ENCODE measurements around the gene ARL15.
"Not testable (repeated sequence)": the region's sequence is repeated elsewhere in the genome, so short reads cannot be mapped to it uniquely, and the experiment has no call there.

ARL15 gene

GRCh38 chr5:54084696-54085095 lies 225.7 kb downstream of the ARL15 start:
- no peaks in the 10 kb centered on the region for H3K9me3 ChIP-seq (ENCODE audit: control insufficient read depth in 1 of 2, low read length in 2 of 2)
- H3K27me3 ChIP-seq (ENCODE audit: low read depth, low read length): no peaks in the 10 kb centered on the region

GRCh38 chr5:54083851-54084250 lies 226.5 kb downstream of the ARL15 start:
- H3K4me1 ChIP-seq (ENCODE audit: control insufficient read depth in 1 of 2, insufficient read depth in 2 of 2, low read length in 2 of 2): no peaks in the 10 kb centered on the region
- no peaks in the 10 kb centered on the region for H3K27me3 ChIP-seq (ENCODE audit: low read depth, low read length)
- no peak overlapping the region for H3K27ac ChIP-seq (ENCODE audit: low read length)
- H3K36me3 ChIP-seq (ENCODE audit: control insufficient read depth in 1 of 2, insufficient read depth in 2 of 2, low read length in 2 of 2): no peaks in the 10 kb centered on the region
- H3K4me3 ChIP-seq (ENCODE audit: low read depth in 1 of 2, low read length in 2 of 2): no peak overlapping the region
- H3K9me3 ChIP-seq (ENCODE audit: control insufficient read depth in 1 of 2, low read length in 2 of 2): no peaks in the 10 kb centered on the region

More at GRCh38 chr5:54084696-54085095, 225.7 kb downstream of the ARL15 start:
- Histone ChIP-seq H3K27ac (ENCODE audit: low read length) (no peak overlapping the region), H3K4me3 (ENCODE audit: low read depth in 1 of 2, low read length in 2 of 2) (no peak overlapping the region), H3K36me3 (ENCODE audit: control insufficient read depth in 1 of 2, insufficient read depth in 2 of 2, low read length in 2 of 2) (no peaks in the 10 kb centered on the region), H3K4me1 (ENCODE audit: control insufficient read depth in 1 of 2, insufficient read depth in 2 of 2, low read length in 2 of 2) (no peaks in the 10 kb centered on the region)

GRCh38 chr5:54083245-54083644 lies 227.1 kb downstream of the ARL15 start:
- H3K4me3 ChIP-seq (ENCODE audit: low read depth in 1 of 2, low read length in 2 of 2): no peak overlapping the region
- no peaks in the 10 kb centered on the region for H3K36me3 ChIP-seq (ENCODE audit: control insufficient read depth in 1 of 2, insufficient read depth in 2 of 2, low read length in 2 of 2)
- no peaks in the 10 kb centered on the region for H3K27me3 ChIP-seq (ENCODE audit: low read depth, low read length)
- no peaks in the 10 kb centered on the region for H3K4me1 ChIP-seq (ENCODE audit: control insufficient read depth in 1 of 2, insufficient read depth in 2 of 2, low read length in 2 of 2)
- H3K9me3 ChIP-seq (ENCODE audit: control insufficient read depth in 1 of 2, low read length in 2 of 2): no peaks in the 10 kb centered on the region
- H3K27ac ChIP-seq (ENCODE audit: low read length): no peak overlapping the region

- Histone ChIP-seq H3K27me3 (ENCODE audit: low read depth, low read length) (no peaks in the 10 kb centered on the region), H3K4me3 (ENCODE audit: low read depth in 1 of 2, low read length in 2 of 2) (no peak overlapping the region), H3K9me3 (ENCODE audit: control insufficient read depth in 1 of 2, low read length in 2 of 2) (no peaks in the 10 kb centered on the region), H3K27ac (ENCODE audit: low read length) (no peak overlapping the region), H3K36me3 (ENCODE audit: control insufficient read depth in 1 of 2, insufficient read depth in 2 of 2, low read length in 2 of 2) (no peaks in the 10 kb centered on the region), H3K4me1 (ENCODE audit: control insufficient read depth in 1 of 2, insufficient read depth in 2 of 2, low read length in 2 of 2) (no peaks in the 10 kb centered on the region)
Measured at GRCh38 chr5:54081415-54081814, 229.0 kb downstream of the ARL15 start.

- H3K4me1 ChIP-seq (ENCODE audit: control insufficient read depth in 1 of 2, insufficient read depth in 2 of 2, low read length in 2 of 2): no peaks in the 10 kb centered on the region
- no peaks in the 10 kb centered on the region for H3K36me3 ChIP-seq (ENCODE audit: control insufficient read depth in 1 of 2, insufficient read depth in 2 of 2, low read length in 2 of 2)
- no peaks in the 10 kb centered on the region for H3K9me3 ChIP-seq (ENCODE audit: control insufficient read depth in 1 of 2, low read length in 2 of 2)
- no peaks in the 10 kb centered on the region for H3K27me3 ChIP-seq (ENCODE audit: low read depth, low read length)
- no peak overlapping the region for H3K27ac ChIP-seq (ENCODE audit: low read length)
- no peak overlapping the region for H3K4me3 ChIP-seq (ENCODE audit: low read depth in 1 of 2, low read length in 2 of 2)
Measured at GRCh38 chr5:54080831-54081230, 229.5 kb downstream of the ARL15 start.

- no peak overlapping the region for H3K27ac ChIP-seq (ENCODE audit: low read length)
- no peaks in the 10 kb centered on the region for H3K36me3 ChIP-seq (ENCODE audit: control insufficient read depth in 1 of 2, insufficient read depth in 2 of 2, low read length in 2 of 2)
- H3K4me1 ChIP-seq (ENCODE audit: control insufficient read depth in 1 of 2, insufficient read depth in 2 of 2, low read length in 2 of 2): no peaks in the 10 kb centered on the region
- no peak overlapping the region for H3K4me3 ChIP-seq (ENCODE audit: low read depth in 1 of 2, low read length in 2 of 2)
- no peaks in the 10 kb centered on the region for H3K27me3 ChIP-seq (ENCODE audit: low read depth, low read length)
- H3K9me3 ChIP-seq (ENCODE audit: control insufficient read depth in 1 of 2, low read length in 2 of 2): no peaks in the 10 kb centered on the region
Measured at GRCh38 chr5:54073735-54074134, 236.6 kb downstream of the ARL15 start.

GRCh38 chr5:54073131-54073530 lies 237.2 kb downstream of the ARL15 start:
- no peak overlapping the region for H3K4me3 ChIP-seq (ENCODE audit: low read depth in 1 of 2, low read length in 2 of 2)
- no peaks in the 10 kb centered on the region for H3K27me3 ChIP-seq (ENCODE audit: low read depth, low read length)
- no peaks in the 10 kb centered on the region for H3K9me3 ChIP-seq (ENCODE audit: control insufficient read depth in 1 of 2, low read length in 2 of 2)
- no peaks in the 10 kb centered on the region for H3K36me3 ChIP-seq (ENCODE audit: control insufficient read depth in 1 of 2, insufficient read depth in 2 of 2, low read length in 2 of 2)
- H3K4me1 ChIP-seq (ENCODE audit: control insufficient read depth in 1 of 2, insufficient read depth in 2 of 2, low read length in 2 of 2): no peaks in the 10 kb centered on the region
- H3K27ac ChIP-seq (ENCODE audit: low read length): no peak overlapping the region

GRCh38 chr5:54066433-54066832 lies 243.9 kb downstream of the ARL15 start:
- no peaks in the 10 kb centered on the region for H3K4me1 ChIP-seq (ENCODE audit: control insufficient read depth in 1 of 2, insufficient read depth in 2 of 2, low read length in 2 of 2)
- peaks cover 0 to 4% of the 10 kb centered on the region in 2 donors for H3K36me3 ChIP-seq (ENCODE audit: control insufficient read depth in 1 of 2, insufficient read depth in 2 of 2, low read length in 2 of 2)
- H3K4me3 ChIP-seq (ENCODE audit: low read depth in 1 of 2, low read length in 2 of 2): no peak overlapping the region
- H3K27ac ChIP-seq (ENCODE audit: low read length): no peak overlapping the region
- H3K9me3 ChIP-seq (ENCODE audit: control insufficient read depth in 1 of 2, low read length in 2 of 2): no peaks in the 10 kb centered on the region
- H3K27me3 ChIP-seq (ENCODE audit: low read depth, low read length): no peaks in the 10 kb centered on the region

GRCh38 chr5:54063817-54064216 lies 246.6 kb downstream of the ARL15 start:
- no peak overlapping the region for H3K4me3 ChIP-seq (ENCODE audit: low read depth in 1 of 2, low read length in 2 of 2)
- H3K27me3 ChIP-seq (ENCODE audit: low read depth, low read length): no peaks in the 10 kb centered on the region
- H3K27ac ChIP-seq (ENCODE audit: low read length): no peak overlapping the region
- H3K36me3 ChIP-seq (ENCODE audit: control insufficient read depth in 1 of 2, insufficient read depth in 2 of 2, low read length in 2 of 2): peaks cover 0 to 4% of the 10 kb centered on the region in 2 donors
- no peaks in the 10 kb centered on the region for H3K4me1 ChIP-seq (ENCODE audit: control insufficient read depth in 1 of 2, insufficient read depth in 2 of 2, low read length in 2 of 2)
- H3K9me3 ChIP-seq (ENCODE audit: control insufficient read depth in 1 of 2, low read length in 2 of 2): no peaks in the 10 kb centered on the region

GRCh38 chr5:54062958-54063357 lies 247.4 kb downstream of the ARL15 start:
- H3K27me3 ChIP-seq (ENCODE audit: low read depth, low read length): no peaks in the 10 kb centered on the region
- H3K4me3 ChIP-seq (ENCODE audit: low read depth in 1 of 2, low read length in 2 of 2): no peak overlapping the region
- H3K27ac ChIP-seq (ENCODE audit: low read length): no peak overlapping the region
- no peaks in the 10 kb centered on the region for H3K9me3 ChIP-seq (ENCODE audit: control insufficient read depth in 1 of 2, low read length in 2 of 2)
- H3K36me3 ChIP-seq (ENCODE audit: control insufficient read depth in 1 of 2, insufficient read depth in 2 of 2, low read length in 2 of 2): peaks cover 0 to 4% of the 10 kb centered on the region in 2 donors
- no peaks in the 10 kb centered on the region for H3K4me1 ChIP-seq (ENCODE audit: control insufficient read depth in 1 of 2, insufficient read depth in 2 of 2, low read length in 2 of 2)

GRCh38 chr5:54060919-54061318 lies 249.5 kb downstream of the ARL15 start:
- not testable (repeated sequence) for H3K4me1 ChIP-seq (ENCODE audit: control insufficient read depth in 1 of 2, insufficient read depth in 2 of 2, low read length in 2 of 2); H3K36me3 ChIP-seq (ENCODE audit: control insufficient read depth in 1 of 2, insufficient read depth in 2 of 2, low read length in 2 of 2); H3K27ac ChIP-seq (ENCODE audit: low read length); H3K27me3 ChIP-seq (ENCODE audit: low read depth, low read length); H3K4me3 ChIP-seq (ENCODE audit: low read depth in 1 of 2, low read length in 2 of 2); H3K9me3 ChIP-seq (ENCODE audit: control insufficient read depth in 1 of 2, low read length in 2 of 2)

GRCh38 chr5:54049963-54050362 lies 260.4 kb downstream of the ARL15 start:
- Histone ChIP-seq H3K27me3 (ENCODE audit: low read depth, low read length) (no peaks in the 10 kb centered on the region), H3K4me3 (ENCODE audit: low read depth in 1 of 2, low read length in 2 of 2) (no peak overlapping the region), H3K27ac (ENCODE audit: low read length) (no peak overlapping the region), H3K36me3 (ENCODE audit: control insufficient read depth in 1 of 2, insufficient read depth in 2 of 2, low read length in 2 of 2) (no peaks in the 10 kb centered on the region), H3K9me3 (ENCODE audit: control insufficient read depth in 1 of 2, low read length in 2 of 2) (no peaks in the 10 kb centered on the region), H3K4me1 (ENCODE audit: control insufficient read depth in 1 of 2, insufficient read depth in 2 of 2, low read length in 2 of 2) (no peaks in the 10 kb centered on the region)

Measured in muscle layer of duodenum (tissue), 2 donors.